ENCODE measurements around the gene EPHA1.

DNA sequence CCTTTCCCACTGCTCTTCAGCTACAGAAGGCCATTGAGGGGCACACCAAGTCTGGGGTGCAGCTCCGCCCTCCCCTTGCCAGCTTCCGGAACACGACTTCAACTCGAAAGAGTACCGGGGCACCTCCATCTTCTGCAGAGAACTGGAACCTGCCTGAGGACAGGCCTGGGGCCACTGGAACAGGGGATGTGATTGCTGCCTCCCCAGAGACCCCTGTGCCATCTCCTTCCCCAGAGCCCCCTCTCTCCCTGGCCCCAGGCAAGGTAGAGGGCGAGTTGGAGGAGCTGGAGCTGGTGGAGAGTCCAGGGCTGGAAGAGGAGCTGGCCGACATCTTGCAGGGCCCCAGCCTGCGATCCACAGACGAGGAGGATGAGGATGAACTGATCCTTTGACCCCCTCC is 57.1 kb downstream of the EPHA1 start:
- TF ChIP-seq, protein P1, sequence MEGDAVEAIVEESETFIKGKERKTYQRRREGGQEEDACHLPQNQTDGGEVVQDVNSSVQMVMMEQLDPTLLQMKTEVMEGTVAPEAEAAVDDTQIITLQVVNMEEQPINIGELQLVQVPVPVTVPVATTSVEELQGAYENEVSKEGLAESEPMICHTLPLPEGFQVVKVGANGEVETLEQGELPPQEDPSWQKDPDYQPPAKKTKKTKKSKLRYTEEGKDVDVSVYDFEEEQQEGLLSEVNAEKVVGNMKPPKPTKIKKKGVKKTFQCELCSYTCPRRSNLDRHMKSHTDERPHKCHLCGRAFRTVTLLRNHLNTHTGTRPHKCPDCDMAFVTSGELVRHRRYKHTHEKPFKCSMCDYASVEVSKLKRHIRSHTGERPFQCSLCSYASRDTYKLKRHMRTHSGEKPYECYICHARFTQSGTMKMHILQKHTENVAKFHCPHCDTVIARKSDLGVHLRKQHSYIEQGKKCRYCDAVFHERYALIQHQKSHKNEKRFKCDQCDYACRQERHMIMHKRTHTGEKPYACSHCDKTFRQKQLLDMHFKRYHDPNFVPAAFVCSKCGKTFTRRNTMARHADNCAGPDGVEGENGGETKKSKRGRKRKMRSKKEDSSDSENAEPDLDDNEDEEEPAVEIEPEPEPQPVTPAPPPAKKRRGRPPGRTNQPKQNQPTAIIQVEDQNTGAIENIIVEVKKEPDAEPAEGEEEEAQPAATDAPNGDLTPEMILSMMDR (IDR thresholded peaks at IDR 0.05; ENCODE audit: insufficient read depth, low read depth, low read length) = no peak
- TF ChIP-seq EZH2 (IDR thresholded peaks at IDR 0.05; ENCODE audit: insufficient read depth, low read length) = no peak

Data from astrocyte (in vitro differentiated cells and primary cell).